Hepatocyte (in vitro differentiated cells): ENCODE results near the gene OPA1.

Source experiments
- EZH2 ChIP-seq: fragments of 200-600 bp; sonication (generic); IDR thresholded peaks from 2 replicates; pipeline ENCODE4 v1.6.1; 2016; ENCODE audit warnings: antibody characterized with exemption, mild to moderate bottlenecking, borderline replicate concordance
- TF ChIP-seq, protein P1 (sequence below): fragments of 200-600 bp; sonication (generic); IDR thresholded peaks from 2 replicates; pipeline ENCODE4 v1.5.1; 2016; ENCODE audit warnings: antibody characterized with exemption, mild to moderate bottlenecking; ENCODE audit not compliant: poor library complexity

DNA sequence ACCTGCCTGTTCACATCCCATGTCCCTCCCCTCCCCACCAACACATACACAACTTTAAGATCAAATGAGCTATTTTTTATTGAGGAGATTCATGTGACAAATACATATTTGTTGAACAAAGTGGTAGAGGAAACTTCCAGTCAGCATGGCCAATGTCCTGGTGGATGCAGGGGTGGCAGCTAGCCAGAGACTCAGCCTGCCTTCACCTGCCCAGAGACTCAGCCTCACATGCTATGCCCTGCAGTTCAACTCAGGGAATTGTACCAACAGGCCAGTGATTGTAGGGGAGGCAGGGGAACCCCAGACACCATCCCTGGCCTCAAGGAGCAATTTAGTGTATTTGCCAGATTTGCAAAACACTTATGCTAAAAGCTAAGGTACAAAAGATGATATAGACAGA is 136.6 kb downstream of the OPA1 start:
- TF ChIP-seq, protein P1, sequence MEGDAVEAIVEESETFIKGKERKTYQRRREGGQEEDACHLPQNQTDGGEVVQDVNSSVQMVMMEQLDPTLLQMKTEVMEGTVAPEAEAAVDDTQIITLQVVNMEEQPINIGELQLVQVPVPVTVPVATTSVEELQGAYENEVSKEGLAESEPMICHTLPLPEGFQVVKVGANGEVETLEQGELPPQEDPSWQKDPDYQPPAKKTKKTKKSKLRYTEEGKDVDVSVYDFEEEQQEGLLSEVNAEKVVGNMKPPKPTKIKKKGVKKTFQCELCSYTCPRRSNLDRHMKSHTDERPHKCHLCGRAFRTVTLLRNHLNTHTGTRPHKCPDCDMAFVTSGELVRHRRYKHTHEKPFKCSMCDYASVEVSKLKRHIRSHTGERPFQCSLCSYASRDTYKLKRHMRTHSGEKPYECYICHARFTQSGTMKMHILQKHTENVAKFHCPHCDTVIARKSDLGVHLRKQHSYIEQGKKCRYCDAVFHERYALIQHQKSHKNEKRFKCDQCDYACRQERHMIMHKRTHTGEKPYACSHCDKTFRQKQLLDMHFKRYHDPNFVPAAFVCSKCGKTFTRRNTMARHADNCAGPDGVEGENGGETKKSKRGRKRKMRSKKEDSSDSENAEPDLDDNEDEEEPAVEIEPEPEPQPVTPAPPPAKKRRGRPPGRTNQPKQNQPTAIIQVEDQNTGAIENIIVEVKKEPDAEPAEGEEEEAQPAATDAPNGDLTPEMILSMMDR = no peak
- no peak for TF ChIP-seq EZH2
